Right kidney (tissue), 9 donors: Measurements from ENCODE around the gene THAP2.

Experiments used
- DNase-seq: peaks from one replicate; pipeline ENCODE4 v3.0.0-alpha.2; 2016
- long read RNA-seq, 8 donors: transcript quantifications; one replicate each; lab custom pipeline, GENCODE V29; 2026

The THAP2 gene
- long read RNA-seq, donor 1, full-length matches to known transcripts = 5 of 5 reads
- long read RNA-seq, donor 1, partial matches to known transcripts = 0 of 5 reads
- long read RNA-seq, donor 1, other reads (novel, unspliced or antisense) = 0 of 5 reads
- long read RNA-seq, donor 2, full-length matches to known transcripts = 7 of 7 reads
- long read RNA-seq, donor 2, partial matches to known transcripts = 0 of 7 reads
- long read RNA-seq, donor 2, other reads (novel, unspliced or antisense) = 0 of 7 reads
- long read RNA-seq, donor 3, full-length matches to known transcripts = 4 of 4 reads
- long read RNA-seq, donor 3, partial matches to known transcripts = 0 of 4 reads
- long read RNA-seq, donor 3, other reads (novel, unspliced or antisense) = 0 of 4 reads
- long read RNA-seq, donor 4, full-length matches to known transcripts = 7 of 7 reads
- long read RNA-seq, donor 4, partial matches to known transcripts = 0 of 7 reads
- long read RNA-seq, donor 4, other reads (novel, unspliced or antisense) = 0 of 7 reads
- long read RNA-seq, donor 5, full-length matches to known transcripts = 6 of 6 reads
- long read RNA-seq, donor 5, partial matches to known transcripts = 0 of 6 reads
- long read RNA-seq, donor 5, other reads (novel, unspliced or antisense) = 0 of 6 reads
- long read RNA-seq, donor 6, full-length matches to known transcripts = 10 of 10 reads
- long read RNA-seq, donor 6, partial matches to known transcripts = 0 of 10 reads
- long read RNA-seq, donor 6, other reads (novel, unspliced or antisense) = 0 of 10 reads
- long read RNA-seq, donor 7, full-length matches to known transcripts = 7 of 7 reads
- long read RNA-seq, donor 7, partial matches to known transcripts = 0 of 7 reads
- long read RNA-seq, donor 7, other reads (novel, unspliced or antisense) = 0 of 7 reads
- long read RNA-seq, donor 8, full-length matches to known transcripts = 4 of 4 reads
- long read RNA-seq, donor 8, partial matches to known transcripts = 0 of 4 reads
- long read RNA-seq, donor 8, other reads (novel, unspliced or antisense) = 0 of 4 reads

DNA sequence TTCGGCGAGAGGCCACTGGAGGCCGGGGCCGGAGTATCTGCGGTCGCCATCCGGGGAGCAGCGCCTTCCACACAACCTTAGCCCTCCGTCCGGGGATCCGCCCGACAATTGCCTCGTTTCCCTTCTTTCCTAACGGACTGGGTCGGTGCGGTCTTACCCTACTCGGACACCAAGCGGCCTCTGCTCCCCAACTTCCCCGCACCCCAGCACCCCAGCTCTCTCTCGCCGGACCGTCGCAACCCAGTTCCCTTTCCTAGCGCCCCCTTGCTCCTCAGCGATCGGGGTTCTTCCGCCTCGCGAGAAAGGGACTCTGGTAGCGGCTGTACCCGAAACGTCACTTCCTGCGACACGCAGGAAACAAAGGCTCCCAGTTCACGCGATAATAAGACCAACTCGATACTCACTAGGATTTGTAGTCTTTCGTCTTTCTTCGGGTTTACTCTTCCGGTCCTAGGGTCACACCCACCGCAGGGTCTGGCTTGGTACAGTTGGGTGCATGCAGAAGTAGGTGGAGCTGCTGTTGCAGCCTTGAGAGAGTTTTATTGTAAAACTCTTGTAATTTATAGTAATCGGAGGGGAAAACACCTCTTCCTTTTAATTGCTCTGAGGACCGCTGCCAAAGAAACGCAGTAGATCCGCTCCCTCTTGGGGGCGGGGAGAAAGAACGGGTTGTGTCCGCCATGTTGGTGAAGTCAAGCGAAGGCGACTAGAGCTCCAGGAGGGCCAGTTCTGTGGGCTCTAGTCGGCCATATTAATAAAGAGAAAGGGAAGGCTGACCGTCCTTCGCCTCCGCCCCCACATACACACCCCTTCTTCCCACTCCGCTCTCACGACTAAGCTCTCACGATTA, at the start of gene THAP2, which contains the start of gene ZFC3H1:
THAP2 (plus strand) TSS at position 741 of the 850 bp plus-strand sequence. CDS start 209 bp downstream, outside the sequence.
ZFC3H1 (minus strand) TSS at position 288 of the 850 bp plus-strand sequence; CDS start at position 50, 238 bp downstream.
- DNase-seq = peak; percentile 99

DNA sequence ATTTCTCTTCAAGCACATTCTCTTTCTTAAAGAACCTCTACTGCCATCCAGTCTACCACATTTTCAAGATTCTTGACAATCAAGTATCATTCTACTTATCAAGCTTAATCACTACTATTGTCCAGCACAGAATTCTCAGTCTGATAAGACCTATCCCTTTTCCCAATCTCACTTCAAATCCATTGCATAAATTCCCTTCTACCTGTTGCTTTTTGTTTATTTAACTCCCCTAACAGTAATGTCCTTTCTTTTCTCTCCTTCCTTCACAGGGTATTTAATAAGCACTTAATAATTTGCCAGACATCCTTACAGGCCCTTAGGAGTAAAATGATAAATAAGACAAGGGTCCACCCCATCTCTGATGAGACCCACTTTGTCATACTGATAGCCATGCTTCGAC, 42.2 kb upstream of the THAP2 start:
- DNase-seq = no peak

DNA sequence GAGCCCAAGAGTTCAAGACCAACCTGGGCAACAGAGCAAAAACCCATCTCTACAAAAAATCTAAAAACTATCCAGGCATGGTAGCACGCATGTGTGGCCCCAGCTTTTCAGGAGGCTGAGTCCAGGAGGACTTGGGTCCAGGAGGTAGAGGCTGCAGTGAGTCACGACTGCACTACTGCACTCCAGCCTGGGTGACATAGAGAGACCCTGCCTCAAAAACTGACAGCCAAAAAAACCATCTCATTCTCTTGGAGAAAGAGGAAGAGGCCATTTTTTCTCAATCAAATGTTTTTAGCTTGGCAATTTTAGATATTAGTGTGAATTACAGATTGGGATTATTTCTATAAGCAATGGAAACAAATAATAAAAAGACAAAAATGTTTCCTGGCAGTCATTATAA, 38.6 kb upstream of the THAP2 start:
- DNase-seq = no peak

DNA sequence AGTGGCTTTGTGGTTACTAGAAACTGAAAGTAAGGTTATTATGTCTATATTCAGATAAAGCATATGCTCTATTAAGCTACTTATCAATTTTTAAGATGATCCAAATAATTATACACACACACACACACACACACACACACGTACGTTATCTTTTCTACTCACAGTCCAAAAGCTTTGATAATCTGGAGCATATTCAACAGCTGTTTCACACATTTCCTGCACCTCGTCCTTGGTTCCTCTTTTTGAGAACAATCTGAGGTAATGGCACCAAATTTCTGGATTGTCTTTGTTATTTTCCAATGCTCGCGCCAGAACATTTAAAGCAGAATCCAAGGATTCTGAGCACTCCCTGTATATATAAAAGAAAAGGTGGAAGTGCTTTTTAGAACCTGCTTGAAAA, 38.0 kb upstream of the THAP2 start:
- DNase-seq = no peak

DNA sequence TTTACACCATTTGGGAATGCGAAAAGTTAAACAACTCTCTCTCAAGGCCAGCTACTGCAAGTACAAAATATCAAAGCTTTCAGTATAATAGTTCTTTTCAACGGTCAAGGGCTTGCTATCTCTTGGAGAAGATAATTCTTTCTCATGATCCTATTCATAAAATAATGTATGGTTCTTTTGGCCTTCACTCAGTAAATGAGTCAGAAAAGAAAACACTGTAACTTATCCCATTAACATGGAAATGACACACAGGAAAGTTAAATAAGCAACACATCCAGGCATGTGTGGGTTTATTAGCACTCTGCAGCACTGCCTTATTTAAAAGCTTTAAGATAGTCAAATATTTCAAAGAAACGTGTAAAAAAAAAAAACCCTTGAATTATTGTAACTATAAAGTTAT, 37.3 kb upstream of the THAP2 start:
- no peak for DNase-seq

DNA sequence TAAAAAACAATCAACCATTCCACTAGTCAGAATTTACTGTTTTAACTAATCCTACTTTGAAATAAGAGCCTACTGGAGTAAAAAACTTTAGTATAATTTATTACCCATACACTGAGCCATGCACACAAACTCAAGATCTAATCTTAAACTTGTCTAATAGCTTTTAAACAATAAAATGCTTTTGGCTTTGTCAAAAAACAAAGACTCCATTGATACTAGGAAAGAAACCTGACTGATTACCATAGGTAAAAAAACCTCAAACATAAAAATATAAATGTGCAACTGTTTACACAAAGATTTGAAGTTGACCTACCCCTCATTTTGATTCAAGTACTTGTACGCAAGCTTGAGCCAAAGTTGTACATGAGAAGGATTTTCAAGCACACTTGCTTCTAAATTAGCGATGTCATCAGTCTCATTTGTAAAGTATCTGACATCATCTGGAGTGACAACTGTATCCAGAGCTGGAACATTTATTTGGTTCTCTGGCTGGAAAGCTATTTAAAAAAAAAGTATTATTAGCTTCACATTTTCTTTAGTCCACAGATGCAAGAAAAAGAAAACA, 36.6 kb upstream of the THAP2 start:
- peak; percentile 12 for DNase-seq

DNA sequence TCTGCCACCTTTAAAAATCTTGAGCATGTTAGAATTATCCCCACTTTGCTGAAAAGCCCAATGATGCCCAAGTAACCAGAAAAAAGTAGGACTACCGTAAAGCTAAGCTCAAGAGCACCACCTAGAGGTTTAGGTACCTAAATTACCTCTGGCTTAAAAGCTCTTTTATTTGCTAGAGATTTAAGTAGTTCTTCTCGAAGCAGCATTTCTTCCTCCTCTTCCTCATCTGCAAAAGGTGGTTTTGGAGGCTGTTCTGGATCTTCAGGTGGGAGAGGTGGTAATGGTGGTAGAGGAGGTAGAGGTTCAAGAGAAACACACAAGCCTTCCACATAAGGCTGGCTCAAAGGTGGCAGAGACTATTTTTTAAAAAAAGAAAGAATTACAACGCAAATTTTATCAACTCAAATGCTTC, 27.4 kb upstream of the THAP2 start:
- DNase-seq = peak; percentile 11

DNA sequence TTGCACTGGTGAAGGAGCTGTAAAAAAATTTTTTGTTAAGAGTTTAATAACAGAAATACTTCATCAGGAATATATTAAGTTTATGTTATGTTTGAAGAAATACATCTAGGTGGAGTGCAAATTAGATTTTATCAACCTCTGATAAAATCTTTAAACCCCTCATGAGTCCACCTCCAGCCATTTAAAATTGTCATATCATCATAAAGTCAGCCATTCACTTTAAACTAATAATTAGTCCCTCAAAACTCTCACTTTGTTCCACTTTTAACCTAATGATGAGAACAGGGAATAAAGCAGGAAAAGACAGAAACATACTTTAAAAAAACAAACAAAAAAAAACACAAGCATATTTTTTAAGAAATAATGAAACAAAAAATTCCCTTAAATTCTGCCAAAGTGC, 25.6 kb upstream of the THAP2 start:
- DNase-seq = no peak

DNA sequence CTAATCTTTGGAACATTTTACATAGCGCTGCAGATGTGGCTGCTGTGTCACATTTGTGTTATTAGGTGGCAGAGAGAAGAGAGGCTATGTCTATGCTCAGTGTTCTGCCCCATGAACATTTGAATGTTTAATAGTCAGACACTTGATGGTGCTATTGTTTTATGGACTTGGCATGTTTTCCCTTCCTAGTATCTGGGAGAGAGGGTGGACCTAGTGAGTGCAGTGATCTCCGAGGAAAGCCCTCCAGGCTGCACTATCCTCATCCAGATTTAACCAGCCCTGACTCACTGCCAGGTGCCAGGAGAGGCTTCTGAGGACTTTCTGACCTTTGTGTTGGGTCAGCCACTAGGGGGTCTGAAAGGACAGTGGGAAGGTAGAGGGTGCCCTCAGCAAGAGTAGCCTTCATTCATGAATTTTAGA, 24.8 kb upstream of the THAP2 start:
- no peak for DNase-seq

DNA sequence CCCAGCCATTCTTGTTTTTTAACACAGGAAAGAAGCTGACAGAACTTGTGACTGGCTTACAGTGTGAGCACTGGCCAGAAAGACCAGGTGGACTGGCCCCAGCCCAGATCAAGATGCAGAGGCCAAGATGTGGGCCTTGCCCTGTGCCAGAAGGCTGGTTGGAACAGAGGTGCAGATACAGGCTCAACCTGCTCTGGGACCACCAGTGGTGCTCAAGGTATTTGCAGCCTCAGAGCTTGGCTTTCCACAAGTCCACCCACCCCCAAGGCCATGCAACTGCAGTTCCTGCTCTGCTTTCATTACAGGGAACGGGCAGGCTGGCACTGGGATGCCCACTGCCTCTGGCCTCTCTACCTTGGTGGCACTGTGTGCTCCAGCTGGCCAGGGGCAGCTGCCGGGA, 23.8 kb upstream of the THAP2 start:
- DNase-seq = no peak

DNA sequence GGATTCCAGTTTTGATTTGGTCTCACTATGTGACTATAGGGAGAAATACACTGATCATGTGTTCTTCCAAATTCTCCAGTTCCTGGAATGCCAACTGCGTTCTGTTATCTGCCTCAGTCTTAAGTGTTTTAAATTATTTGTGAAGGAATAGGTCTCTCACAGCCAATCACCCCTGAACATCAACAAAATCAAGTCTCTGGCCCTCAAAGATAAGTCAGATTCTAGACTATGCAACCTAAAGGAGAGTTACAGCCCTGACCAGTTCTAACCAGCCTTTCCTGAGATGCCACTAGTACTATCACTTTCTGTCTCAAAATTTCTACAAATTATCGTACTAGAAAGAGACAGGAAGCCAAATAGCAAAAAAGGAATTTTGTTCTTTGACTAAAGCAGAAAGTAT, 22.7 kb upstream of the THAP2 start:
- DNase-seq = no peak

DNA sequence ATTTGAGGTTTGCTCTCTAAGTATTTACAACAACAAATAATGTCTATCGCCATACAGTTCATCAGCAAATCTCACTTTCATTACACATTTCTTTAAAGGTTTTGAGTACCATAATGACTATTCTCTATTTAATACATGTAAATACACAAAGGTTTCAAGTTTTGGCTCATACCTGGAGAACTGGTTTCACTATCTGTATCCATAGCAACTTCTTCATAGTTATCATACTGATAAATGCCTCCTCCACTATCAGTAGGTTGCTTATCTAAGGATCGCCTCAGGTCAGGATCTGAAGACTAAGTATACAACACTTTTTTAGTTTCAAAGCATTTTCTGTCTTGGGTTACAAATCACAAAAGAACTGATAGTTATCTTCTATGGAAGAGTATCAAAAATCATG, 21.8 kb upstream of the THAP2 start:
- no peak for DNase-seq

DNA sequence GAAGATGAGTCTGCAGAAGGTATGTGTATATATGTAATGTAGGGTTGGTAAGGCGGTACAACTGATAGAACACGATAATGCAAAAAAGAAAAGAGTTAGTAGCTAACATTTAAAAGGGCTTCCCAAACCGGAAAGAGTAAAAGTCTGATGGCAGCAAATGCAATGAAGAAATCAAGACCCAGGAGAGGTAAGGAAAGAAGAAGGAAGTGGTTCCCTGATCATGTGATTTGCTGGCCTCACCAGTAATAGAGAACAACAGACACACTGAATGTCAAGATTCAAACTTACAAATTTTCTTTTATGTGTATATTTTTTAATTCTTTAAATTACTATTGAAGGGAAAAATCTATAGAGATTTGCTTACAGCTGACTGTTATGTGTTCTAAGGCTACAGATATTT, 18.8 kb upstream of the THAP2 start:
- no peak for DNase-seq

DNA sequence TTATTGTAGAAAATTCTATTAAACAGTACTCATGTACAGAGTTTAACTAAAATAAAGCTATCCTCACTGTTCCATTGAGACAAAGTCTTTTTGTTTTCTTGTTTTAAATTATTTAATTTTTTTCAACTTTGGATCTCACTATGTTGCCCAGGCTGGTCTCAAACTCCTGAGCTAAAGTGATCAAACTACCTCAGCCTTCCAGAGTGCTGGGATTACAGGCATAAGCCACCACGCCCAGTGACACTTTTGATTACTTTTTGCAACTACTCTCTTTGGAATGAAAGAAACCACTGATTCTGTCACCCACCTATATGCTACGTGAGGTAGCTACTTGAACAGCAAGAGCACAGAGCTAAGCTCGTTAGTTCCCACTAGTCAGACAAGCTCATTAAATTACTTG, 17.6 kb upstream of the THAP2 start:
- DNase-seq = no peak

DNA sequence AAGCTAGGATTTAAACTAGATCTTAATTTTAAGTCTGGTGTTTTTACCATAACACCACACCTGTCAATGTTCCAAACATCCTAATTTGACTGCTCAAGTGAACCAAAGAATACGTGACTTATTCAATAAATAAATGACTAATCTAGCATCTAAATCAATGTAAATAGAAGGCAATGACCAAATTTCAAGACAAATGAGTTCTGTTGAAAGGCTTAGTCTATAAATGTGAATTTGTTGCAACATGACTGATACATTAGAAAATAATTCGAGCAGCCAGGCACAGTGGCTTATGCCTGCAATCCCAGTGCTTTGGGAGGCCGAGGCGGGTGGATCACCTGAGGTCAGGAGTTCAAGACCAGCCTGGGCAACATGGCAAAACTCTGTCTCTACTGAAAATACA, 15.6 kb upstream of the THAP2 start:
- DNase-seq = no peak

DNA sequence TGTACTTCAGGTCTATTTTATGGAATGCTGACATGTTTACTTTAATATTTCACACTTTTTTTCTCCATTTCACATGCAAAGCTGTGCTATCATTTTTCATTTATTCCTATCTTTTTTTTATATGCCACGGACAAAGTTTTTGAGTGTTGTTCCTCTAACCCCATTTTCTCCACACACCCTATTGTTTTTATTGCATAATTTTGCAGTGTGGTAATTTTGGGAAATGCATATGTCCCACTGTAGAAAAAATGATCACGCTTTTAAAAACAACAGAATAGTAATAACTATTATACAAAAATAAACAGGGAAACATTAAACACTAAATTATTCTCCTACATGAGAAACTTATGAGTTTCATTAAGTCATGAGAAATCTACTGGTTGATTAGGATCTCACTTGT, 14.7 kb upstream of the THAP2 start:
- DNase-seq = no peak

DNA sequence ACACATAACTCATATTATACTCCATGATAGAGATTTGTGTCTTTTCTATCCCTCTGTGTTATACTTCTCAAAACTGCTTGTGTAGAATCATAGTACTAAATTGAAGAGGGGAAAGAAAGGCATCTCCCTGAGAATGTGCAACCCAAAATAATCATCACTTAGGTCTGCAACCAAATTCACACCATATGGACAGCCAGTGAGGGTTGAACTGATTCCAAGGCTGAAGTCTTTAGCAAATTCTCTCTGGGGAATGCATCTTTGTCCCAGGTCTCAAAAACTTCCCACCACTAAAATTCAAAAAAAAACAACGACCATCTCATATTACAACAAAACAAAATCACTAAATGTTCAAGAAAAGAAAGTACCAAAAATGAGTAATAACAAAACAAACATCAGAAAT, 11.4 kb upstream of the THAP2 start:
- no peak for DNase-seq

DNA sequence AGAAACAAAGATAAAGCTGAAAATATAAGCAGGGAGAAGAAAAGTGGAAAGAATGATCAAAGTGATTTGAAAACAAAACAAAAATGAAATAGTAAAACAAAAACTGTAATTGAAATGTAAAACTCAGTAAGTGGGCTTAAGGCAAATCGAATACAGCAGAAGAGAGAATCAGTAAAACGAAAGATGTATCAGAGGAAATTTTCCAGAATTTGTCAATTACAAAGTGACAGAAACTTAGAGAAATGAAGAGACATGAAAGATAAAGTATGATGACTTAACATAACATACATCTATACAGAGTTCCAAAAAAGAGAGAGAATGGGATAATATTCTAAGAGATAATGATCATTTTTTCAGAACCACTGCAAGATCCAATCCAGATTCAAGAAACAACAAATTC, 11.0 kb upstream of the THAP2 start:
- no peak for DNase-seq

DNA sequence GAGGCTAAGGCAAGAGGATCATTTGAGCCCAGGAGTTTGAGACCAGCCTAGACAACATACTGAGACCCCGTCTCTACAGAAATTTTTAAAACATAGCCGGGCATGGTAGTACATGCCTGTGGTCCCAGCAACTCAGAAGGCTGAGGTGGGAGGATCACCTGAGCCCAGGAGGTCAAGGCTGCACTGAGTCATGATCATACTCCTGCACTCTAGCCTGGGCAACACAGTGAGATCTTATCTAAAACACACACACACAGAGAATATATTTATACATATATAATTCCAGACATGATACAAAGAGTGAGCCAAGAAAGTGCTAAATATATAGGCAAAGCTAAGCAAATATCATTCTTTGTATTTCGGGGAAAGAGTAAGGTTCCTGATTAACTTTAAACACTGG, 9.9 kb upstream of the THAP2 start:
- DNase-seq = no peak

DNA sequence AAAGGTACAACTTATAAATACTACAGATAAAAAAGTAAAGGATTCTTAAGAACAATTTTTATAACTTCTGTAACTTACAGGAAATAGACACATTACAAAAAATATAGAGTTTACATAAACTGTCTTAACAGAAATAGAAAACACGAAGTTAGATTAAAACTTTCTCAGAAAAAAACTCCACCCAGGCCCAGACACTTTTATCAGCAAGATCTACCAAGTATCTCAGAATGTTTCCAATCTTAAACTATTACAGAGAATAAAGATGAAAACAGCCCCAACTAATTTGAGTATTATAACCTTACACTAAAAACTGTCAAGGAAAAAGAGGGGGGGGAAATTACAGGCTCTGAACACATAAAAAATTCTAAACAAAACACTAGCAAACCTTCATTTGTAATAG, 8.6 kb upstream of the THAP2 start:
- DNase-seq = no peak

DNA sequence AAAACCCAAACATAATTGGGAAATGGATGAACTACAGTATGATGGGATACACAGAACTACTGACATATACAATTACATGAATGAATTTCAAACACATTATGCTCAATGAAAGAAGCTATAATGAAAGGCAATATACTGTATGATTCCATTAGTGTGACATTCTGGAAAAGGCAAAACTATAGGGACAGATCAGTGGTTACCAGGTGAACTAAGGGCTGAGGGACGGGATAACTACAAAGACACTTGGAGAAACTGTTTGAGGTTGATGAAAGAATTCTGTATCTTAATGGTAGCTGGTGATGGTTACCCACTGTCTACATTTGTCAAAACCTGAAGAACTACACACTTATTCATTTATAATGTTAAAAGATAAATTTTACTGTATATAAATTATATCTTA, 8.2 kb upstream of the THAP2 start:
- no peak for DNase-seq

DNA sequence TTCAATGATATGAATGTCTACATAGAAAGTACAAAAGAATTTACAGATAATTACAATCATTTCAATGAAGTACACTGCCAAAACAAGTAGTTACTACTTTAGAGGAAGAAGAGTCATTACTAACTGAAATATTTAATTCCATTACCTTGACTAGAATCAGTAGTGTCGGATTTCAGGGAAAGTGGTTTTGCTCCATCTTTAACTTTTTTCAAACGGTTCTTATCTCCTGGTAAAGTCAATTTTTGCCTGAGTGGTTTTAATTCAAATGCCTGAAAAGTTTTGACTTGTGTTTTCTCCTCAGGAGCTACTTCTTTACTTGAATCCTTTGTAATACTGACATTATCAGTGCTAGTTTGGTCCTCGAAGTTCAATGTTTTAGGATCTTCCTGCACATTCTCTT, 7.4 kb upstream of the THAP2 start:
- no peak for DNase-seq
